Lung (tissue), 12 donors: ENCODE measurements around the gene CPM. TPM values are rescaled to one million over a fixed set of nuclear protein-coding genes. Genes with fewer than 3 reads are reported as not detected.
"Not testable (repeated sequence)": the region's sequence is repeated elsewhere in the genome, so short reads cannot be mapped to it uniquely, and the experiment has no call there.

Source experiments
- ATAC-seq: fragments of 200-7000 bp; cut with Tn5 transposase; one replicate; pipeline ENCODE4 v1.9.1; 2020; ENCODE audit warnings: moderate number of reproducible peaks; ENCODE audit not compliant: insufficient read depth, low FRiP score
- DNase-seq, 3 donors: peaks; one replicate each; pipeline ENCODE4 v3.0.0-alpha.2; 2013 to 2017
- H3K27ac ChIP-seq, 2 donors: one replicate each; pipeline ENCODE4 v1.5.1; 2013; ENCODE audit warnings: mild to moderate bottlenecking in 2 of 2, moderate library complexity in 2 of 2, control low read depth in 1 of 2, inconsistent platforms in 1 of 2, low read depth in 1 of 2, low read length in 1 of 2
- H3K27me3 ChIP-seq, 3 donors: one replicate each; pipeline ENCODE4 v1.5.1; 2013; ENCODE audit warnings: low read length in 2 of 3; ENCODE audit not compliant: control insufficient read depth in 3 of 3, insufficient read depth in 3 of 3
- H3K36me3 ChIP-seq, 4 donors: one replicate each; pipeline ENCODE4 v1.5.1; 2013; ENCODE audit warnings: low read length in 4 of 4, mild to moderate bottlenecking in 1 of 4, moderate library complexity in 1 of 4; ENCODE audit not compliant: control insufficient read depth in 4 of 4, insufficient read depth in 4 of 4
- H3K4me1 ChIP-seq, 5 donors: one replicate each; pipeline ENCODE4 v1.5.1; 2013; ENCODE audit warnings: low read length in 5 of 5, mild to moderate bottlenecking in 2 of 5, moderate library complexity in 1 of 5; ENCODE audit not compliant: control insufficient read depth in 5 of 5, insufficient read depth in 5 of 5
- H3K4me3 ChIP-seq: one replicate; pipeline ENCODE4 v1.5.1; 2013; ENCODE audit warnings: mild to moderate bottlenecking, control low read depth, moderate library complexity
- H3K9ac ChIP-seq, 2 donors: one replicate each; pipeline ENCODE4 v1.5.1; 2013; ENCODE audit warnings: low read length in 2 of 2, control low read depth in 1 of 2; ENCODE audit not compliant: insufficient read depth in 1 of 2
- H3K9me3 ChIP-seq, 4 donors: one replicate each; pipeline ENCODE4 v1.5.1; 2013; ENCODE audit warnings: low read length in 3 of 4, mild to moderate bottlenecking in 1 of 4, moderate library complexity in 1 of 4; ENCODE audit not compliant: control insufficient read depth in 4 of 4, insufficient read depth in 3 of 4
- WGBS, 2 donors: extraction: QIAGEN DNeasy Blood & Tissue Kit; methylation state at CpG; one replicate each; pipeline ENCODE4 v1.1.7; 2013; 5-methylcytosine and 5-hydroxymethylcytosine counted together
- polyA plus RNA-seq, 2 donors: library from polyadenylated mRNA; stranded (reverse); fragments of 200-250 nt; gene quantifications; one replicate each; pipeline ENCODE4 v1.2.1, GENCODE V29; 2013
- total RNA-seq, 2 donors: library from RNA; depleted of rRNA in 1 of 2; stranded (reverse); fragments of >200 nt in 1 of 2; gene quantifications; one replicate each; pipeline ENCODE4 v1.2.1, GENCODE V29; 2014 to 2021
- TF ChIP-seq, protein P1 (sequence below): IDR thresholded peaks from 2 replicates; pipeline ENCODE4 v1.5.1; 2012; ENCODE audit warnings: mild to moderate bottlenecking; ENCODE audit errors: control extremely low read depth, extremely low read depth
- donor health status: control.
- donor health status: control.
- donor health status: Bipolar disorder and iron deficiency.
- donor health status: healthy.
- donor health status: DM: yes; HTN: yes; CAD: no.

CPM gene
- total and polyA plus RNA-seq, 4 donors, result 66.6 to 241 (median 136) TPM

DNA sequence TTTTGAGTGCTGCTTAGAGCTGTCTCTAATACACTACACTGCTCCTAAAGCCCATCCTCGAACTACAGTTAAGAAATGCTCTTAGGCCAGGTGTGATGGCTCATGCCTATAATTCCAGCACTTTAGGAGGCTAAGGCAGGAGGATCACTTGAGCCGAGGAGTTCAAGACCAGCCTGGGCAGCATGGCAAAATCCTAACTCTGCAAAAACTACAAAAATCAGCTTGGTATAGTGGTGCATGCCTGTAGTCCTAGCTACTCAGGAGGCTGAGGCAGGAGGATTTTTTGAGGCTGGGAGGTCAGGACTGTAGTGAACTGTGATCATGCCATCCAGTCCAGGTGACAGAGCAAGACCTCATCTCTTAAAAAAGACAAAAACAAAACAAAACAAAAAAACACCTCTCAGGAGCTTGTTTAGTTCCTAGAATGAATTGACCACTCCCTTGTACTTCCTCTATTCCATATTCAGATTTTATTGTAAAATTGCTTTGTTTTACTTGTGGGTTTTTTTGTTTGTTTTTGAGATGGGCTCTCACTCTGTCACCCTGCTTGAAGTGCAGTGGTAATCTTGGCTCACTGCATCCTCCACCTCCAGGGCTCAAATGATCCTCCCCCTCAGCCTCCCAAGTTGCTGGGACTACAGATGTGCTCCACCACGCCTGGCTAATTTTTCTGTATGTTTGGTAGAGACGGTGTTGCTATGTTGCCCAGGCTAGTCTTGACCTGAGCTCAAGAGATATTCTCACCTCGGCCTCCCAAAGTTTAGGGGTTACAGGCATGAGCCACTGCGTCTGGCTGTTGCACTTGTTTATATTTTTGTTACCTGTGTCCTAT is 111.4 kb downstream of the CPM start:
- 92 to 99% methylated on average over 6 of the region's 6 CpGs for WGBS, 2 donors
- Histone ChIP-seq H3K27ac (no peak overlapping the region), H3K27me3 (no peaks in the 10 kb centered on the region), H3K4me1 (no peaks in the 10 kb centered on the region), H3K36me3 (peaks cover 20 to 46% (median 25%) of the 10 kb centered on the region in 4 donors), H3K9me3 (no peaks in the 10 kb centered on the region), H3K4me3 (no peak overlapping the region), H3K9ac (no peak overlapping the region)
- DNase-seq (no peak), ATAC-seq (no peak)
- TF ChIP-seq, protein P1, sequence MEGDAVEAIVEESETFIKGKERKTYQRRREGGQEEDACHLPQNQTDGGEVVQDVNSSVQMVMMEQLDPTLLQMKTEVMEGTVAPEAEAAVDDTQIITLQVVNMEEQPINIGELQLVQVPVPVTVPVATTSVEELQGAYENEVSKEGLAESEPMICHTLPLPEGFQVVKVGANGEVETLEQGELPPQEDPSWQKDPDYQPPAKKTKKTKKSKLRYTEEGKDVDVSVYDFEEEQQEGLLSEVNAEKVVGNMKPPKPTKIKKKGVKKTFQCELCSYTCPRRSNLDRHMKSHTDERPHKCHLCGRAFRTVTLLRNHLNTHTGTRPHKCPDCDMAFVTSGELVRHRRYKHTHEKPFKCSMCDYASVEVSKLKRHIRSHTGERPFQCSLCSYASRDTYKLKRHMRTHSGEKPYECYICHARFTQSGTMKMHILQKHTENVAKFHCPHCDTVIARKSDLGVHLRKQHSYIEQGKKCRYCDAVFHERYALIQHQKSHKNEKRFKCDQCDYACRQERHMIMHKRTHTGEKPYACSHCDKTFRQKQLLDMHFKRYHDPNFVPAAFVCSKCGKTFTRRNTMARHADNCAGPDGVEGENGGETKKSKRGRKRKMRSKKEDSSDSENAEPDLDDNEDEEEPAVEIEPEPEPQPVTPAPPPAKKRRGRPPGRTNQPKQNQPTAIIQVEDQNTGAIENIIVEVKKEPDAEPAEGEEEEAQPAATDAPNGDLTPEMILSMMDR, result no peak

DNA sequence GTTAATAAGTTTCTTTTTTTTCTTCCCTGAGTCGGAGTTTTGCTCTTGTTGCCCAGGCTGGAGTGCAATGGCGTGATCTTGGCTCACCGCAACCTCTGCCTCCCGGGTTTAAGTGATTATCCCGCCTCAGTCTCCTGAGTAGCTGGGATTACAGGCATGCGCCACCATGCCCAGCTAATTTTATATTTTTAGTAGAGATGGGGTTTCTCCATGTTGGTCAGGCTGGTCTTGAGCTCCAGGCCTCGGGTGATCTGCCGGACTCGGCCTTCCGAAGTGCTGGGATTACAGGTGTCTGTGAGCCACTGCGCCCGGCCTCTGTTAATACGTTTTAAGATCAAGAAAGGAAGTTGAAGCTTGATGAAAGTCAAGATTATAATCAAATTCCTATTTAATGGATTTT is 113.5 kb downstream of the CPM start:
- not testable (repeated sequence) for H3K9me3 ChIP-seq, H3K27ac ChIP-seq, H3K9ac ChIP-seq, H3K4me1 ChIP-seq, DNase-seq, H3K4me3 ChIP-seq, ATAC-seq, H3K27me3 ChIP-seq
- 93 to 96% methylated on average over 13 of the region's 13 CpGs for WGBS, 2 donors
- peaks cover 20 to 37% (median 31%) of the 10 kb centered on the region in 4 donors for H3K36me3 ChIP-seq

DNA sequence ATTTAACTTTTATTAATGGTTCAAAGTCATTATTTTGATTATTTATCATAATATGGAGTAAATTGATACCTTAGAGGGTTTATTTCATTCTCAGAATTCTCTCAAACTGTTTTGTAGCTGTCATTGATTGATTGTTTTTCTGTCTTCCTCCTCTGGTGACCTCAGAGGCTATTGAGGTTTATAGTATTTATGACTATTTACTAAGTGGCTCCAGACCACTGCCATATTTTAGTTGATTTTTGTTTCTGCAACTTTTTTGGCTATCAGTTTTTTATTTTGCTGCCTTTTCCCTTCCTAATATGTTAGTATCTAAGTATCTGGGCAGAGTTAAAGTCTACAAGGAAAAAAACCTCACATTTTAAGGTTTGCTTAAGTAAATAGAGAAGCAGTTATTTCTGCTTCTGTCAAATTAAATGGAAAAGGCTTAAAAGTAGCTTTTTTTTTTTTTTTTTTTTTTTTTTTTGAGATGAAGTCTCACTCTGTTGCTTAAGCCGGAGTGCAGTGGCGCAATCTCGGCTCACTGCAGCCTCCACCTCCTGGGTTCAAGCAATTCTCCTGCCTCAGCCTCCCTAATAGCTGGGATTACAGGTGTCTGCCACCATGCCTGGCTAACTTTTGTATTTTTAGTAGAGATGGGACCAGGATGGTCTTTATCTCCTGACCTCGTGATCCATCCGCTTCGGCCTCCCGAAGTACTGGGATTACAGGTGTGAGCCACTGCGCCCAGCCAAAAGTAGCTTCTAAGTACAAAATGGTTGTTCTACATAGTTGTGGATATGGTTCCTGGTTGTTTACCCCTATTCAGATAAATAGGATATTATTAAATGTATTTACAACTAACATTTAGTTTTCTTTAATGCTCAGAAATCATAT is 116.8 kb downstream of the CPM start:
- ATAC-seq (no peak), DNase-seq (no peak)
- H3K4me3 ChIP-seq, result no peak overlapping the region
- H3K9me3 ChIP-seq, result no peaks in the 10 kb centered on the region
- 90 to 97% methylated on average over 8 of the region's 8 CpGs for WGBS, 2 donors
- peaks cover 0 to 4% (median 0%) of the 10 kb centered on the region in 5 donors for H3K4me1 ChIP-seq
- no peak overlapping the region for H3K9ac ChIP-seq
- TF ChIP-seq, protein P1, result no peak
- H3K27me3 ChIP-seq, result no peaks in the 10 kb centered on the region
- peaks cover 11 to 29% (median 27%) of the 10 kb centered on the region in 4 donors for H3K36me3 ChIP-seq
- H3K27ac ChIP-seq, result no peak overlapping the region
